ENCODE measurements around the gene MPG. TPM values are rescaled to one million over a fixed set of nuclear protein-coding genes. Genes with fewer than 3 reads are reported as not detected.

The MPG gene
- total and polyA plus RNA-seq, 2 of the 8 experiments (the other 6 are each of a cell fraction or from before 2014, with no cell fraction given), result 37.6 to 83.7 TPM

GRCh38 chr16:119835-120491 is 41.9 kb downstream of the MPG start:
- Histone ChIP-seq H3K27ac (ENCODE audit: low read depth, low read length) (no peak overlapping the region), H2BK15ac (ENCODE audit: low read length) (no peak overlapping the region), H4K8ac (ENCODE audit: extremely low read depth, insufficient read depth, low read length) (no peak overlapping the region), H2AFZ (ENCODE audit: low read length) (no peak overlapping the region), H3K79me2 (ENCODE audit: control insufficient read depth in 1 of 2, insufficient read depth in 2 of 2, low read length in 2 of 2) (no peaks in the 10 kb centered on the region), H3K9ac (replicated peaks in 1 of 4; ENCODE audit: extremely low read depth in 1 of 4, low read depth in 3 of 4, low read length in 3 of 4) (no peak overlapping the region), H4K91ac (replicated peaks; ENCODE audit: insufficient read length, low read length) (no peak overlapping the region), H3K56ac (replicated peaks; ENCODE audit: insufficient read length, low read depth, low read length) (no peak overlapping the region), H3K14ac (ENCODE audit: insufficient read length) (no peak overlapping the region), H3K27me3 (replicated peaks in 1 of 4; ENCODE audit: control insufficient read depth in 3 of 4, extremely low read depth in 1 of 4, insufficient read depth in 3 of 4, low read length in 3 of 4) (no peaks in the 10 kb centered on the region), H3K23me2 (ENCODE audit: low read depth, low read length) (no peaks in the 10 kb centered on the region), H3K4me2 (ENCODE audit: insufficient read depth in 1 of 2, low read depth in 2 of 2, low read length in 2 of 2) (no peak overlapping the region), H3K4ac (replicated peaks; ENCODE audit: insufficient read length, low read depth, low read length) (no peak overlapping the region), H3K4me3 (ENCODE audit: extremely low read depth in 1 of 4, insufficient read depth in 2 of 4, low read depth in 3 of 4, low read length in 4 of 4) (no peak overlapping the region), H4K5ac (ENCODE audit: insufficient read length, low read depth, low read length) (no peak overlapping the region), H3K9me3 (ENCODE audit: insufficient read depth in 2 of 2, low read depth in 1 of 2, low read length in 1 of 2) (no peaks in the 10 kb centered on the region), H2AK5ac (ENCODE audit: low read depth, low read length) (no peak overlapping the region), H2BK12ac (ENCODE audit: low read depth, low read length) (no peak overlapping the region), H3K36me3 (ENCODE audit: control insufficient read depth in 2 of 4, insufficient read depth in 4 of 4, low read length in 3 of 4) (peaks cover 0 to 2% (median 0%) of the 10 kb centered on the region in 4 experiments; a peak in 1 of 8 replicates), H3K18ac (ENCODE audit: extremely low read depth, low read length) (no peak overlapping the region), H2BK5ac (ENCODE audit: low read depth, low read length) (no peak overlapping the region), H3K4me1 (replicated peaks in 1 of 4; ENCODE audit: control insufficient read depth in 3 of 4, insufficient read depth in 4 of 4, low read length in 3 of 4) (peaks cover 0 to 4% (median 1%) of the 10 kb centered on the region in 4 experiments; a peak in 4 of 7 replicates), H4K20me1 (replicated peaks in 1 of 2; ENCODE audit: control insufficient read depth in 1 of 2, insufficient read depth in 2 of 2, low read length in 2 of 2) (peaks cover 0 to 13% of the 10 kb centered on the region in 2 experiments), H3K23ac (ENCODE audit: insufficient read length) (no peak overlapping the region), H2BK120ac (replicated peaks; ENCODE audit: low read depth, low read length) (no peak overlapping the region), H2BK20ac (ENCODE audit: low read length) (no peak overlapping the region), H3K79me1 (ENCODE audit: low read depth, low read length) (no peaks in the 10 kb centered on the region)
- DNase-seq (ENCODE audit: low read depth in 1 of 2, low spot score in 2 of 2) (no peak), FAIRE-seq (no peak)
- WGBS, 2 experiments (ENCODE audit: extremely low coverage in 1 of 2, insufficient coverage in 1 of 2, insufficient read length in 1 of 2, insufficient replicate concordance in 2 of 2, low coverage in 1 of 2, low lambda C conversion rate in 2 of 2, missing lambda C conversion rate in 1 of 2), result 90% methylated on average over 3 of the region's 3 CpGs; no CpG with 5 or more reads in 1 of the 2 experiments
- CTCF ChIA-PET (ENCODE audit: partially characterized antibody), result interaction anchor here (0.6 to 5.8 kb wide), 8 partner anchors 7 to 122 kb away, joined by 3 to 43 read pairs (median 4); no protein-coding TSS in a partner anchor
- TF ChIP-seq MAX (IDR thresholded peaks at IDR 0.05) (no peak), HDAC2 (IDR thresholded peaks at IDR 0.05; ENCODE audit: borderline replicate concordance in 1 of 2, low read depth in 2 of 2, low read length in 2 of 2) (no peak), RAD21 (IDR thresholded peaks at IDR 0.05 in 1 of 2, conservative IDR thresholded peaks at IDR 0.05 in 1 of 2; ENCODE audit: low read depth in 2 of 2, low read length in 2 of 2) (no peak), GABPA (IDR thresholded peaks at IDR 0.05; ENCODE audit: borderline replicate concordance, insufficient read depth, low read length) (no peak), SRF (IDR thresholded peaks at IDR 0.05; ENCODE audit: low read depth, low read length) (no peak)
- POLR2A ChIA-PET (ENCODE audit: partially characterized antibody), result interaction anchor here (0.8 to 0.9 kb wide), 2 partner anchors 11 to 58 kb away, joined by 3 to 4 read pairs; no protein-coding TSS in a partner anchor

Data from H1 (cell line).